Hair follicle dermal papilla cell (primary cell): ENCODE results near the gene ACKR1. TPM values are rescaled to one million over a fixed set of nuclear protein-coding genes. Genes with fewer than 3 reads are reported as not detected.

Experiments used
- small RNA-seq: library from RNA; depleted of rRNA; stranded (forward); fragments of <200 nt; gene quantifications from one replicate; pipeline ENCODE3, GENCODE V24; 2012
- total RNA-seq: library from RNA; depleted of rRNA; stranded (reverse); fragments of >200 nt; gene quantifications from 2 replicates; pipeline ENCODE4 v1.2.3, GENCODE V29; 2012

The ACKR1 gene
- not detected in 2 replicates for total RNA-seq

GRCh38 chr1:159204161-159205141, at the start of gene ACKR1:
TSS of gene ACKR1 (plus strand) at chr1:159204875. CDS start at chr1:159204960, 85 bp downstream.

GRCh38 chr1:159171254-159171687, 33.4 kb upstream of the ACKR1 start, which contains the start of gene CADM3:
TSS of gene CADM3 (plus strand) at chr1:159171615. CDS start at chr1:159171766, 151 bp downstream.

Small RNA genes lying within 50 kb of the gene (small RNA-seq; reads per million reads assigned to genes)
- gene RNA5SP60: not detected

Other genes starting within 250 kb of the ACKR1 start
- 92.7 and 94.8 TPM in 2 replicates for gene IFI16, start 195.0 kb upstream of the ACKR1 start, total RNA-seq
- not detected in 2 replicates for gene AIM2, start 128.1 kb upstream of the ACKR1 start, total RNA-seq
- 0.12 and 0.49 TPM in 2 replicates for gene CADM3, start 33.3 kb upstream of the ACKR1 start, total RNA-seq
- not detected in 2 replicates for gene FCER1A, start 97.5 kb downstream of the ACKR1 start, total RNA-seq
- not detected in 2 replicates for gene OR10J4, start 227.3 kb downstream of the ACKR1 start, total RNA-seq
- not detected in 2 replicates for gene OR10J1, start 234.8 kb downstream of the ACKR1 start, total RNA-seq